Urothelium cell line (cell line): ENCODE measurements around the gene GALR2.

ENCODE experiments used
- DNase-seq: peaks from one replicate; pipeline ENCODE4 v3.0.0; 2011; ENCODE audit warnings: low spot score, mixed read lengths
- FAIRE-seq: peaks from 2 replicates; lab custom pipeline; 2011; peaks lifted over from hg19 to GRCh38; lab: Jason Lieb, UNC

GALR2 gene

GRCh38 chr17:76091526-76092286, 17.1 kb downstream of the GALR2 start:
- DNase-seq (no peak), FAIRE-seq (no peak)

- DNase-seq (no peak), FAIRE-seq (no peak)
Observed at GRCh38 chr17:76092526-76093413, 18.2 kb downstream of the GALR2 start.

- FAIRE-seq, result no peak
- no peak for DNase-seq
Observed at GRCh38 chr17:76094046-76094445, 19.5 kb downstream of the GALR2 start.

- FAIRE-seq (no peak), DNase-seq (no peak)
Observed at GRCh38 chr17:76095943-76096342, 21.4 kb downstream of the GALR2 start.

GRCh38 chr17:76097716-76098295, 23.2 kb downstream of the GALR2 start:
- DNase-seq (no peak), FAIRE-seq (no peak)

GRCh38 chr17:76102944-76103273, 28.3 kb downstream of the GALR2 start:
- no peak for DNase-seq
- no peak for FAIRE-seq

- DNase-seq, result peak; percentile 100
- peak; percentile 74 for FAIRE-seq
Observed at GRCh38 chr17:76103274-76104139, 28.9 kb downstream of the GALR2 start, which contains the start of gene EXOC7. TSS of gene EXOC7 (minus strand) at chr17:76103787. CDS start at chr17:76103692, 95 bp downstream.

- DNase-seq (no peak), FAIRE-seq (no peak)
Observed at GRCh38 chr17:76104140-76104895, 29.7 kb downstream of the GALR2 start.

- DNase-seq (no peak), FAIRE-seq (no peak)
Observed at GRCh38 chr17:76104896-76105231, 30.3 kb downstream of the GALR2 start.

- DNase-seq, result no peak
Observed at GRCh38 chr17:76106703-76107102, 32.1 kb downstream of the GALR2 start.

GRCh38 chr17:76107509-76107908, 32.9 kb downstream of the GALR2 start:
- FAIRE-seq, result no peak

More at GRCh38 chr17:76106703-76107102, 32.1 kb downstream of the GALR2 start:
- FAIRE-seq, result no peak

GRCh38 chr17:76111956-76112355, 37.4 kb downstream of the GALR2 start:
- no peak for FAIRE-seq
- no peak for DNase-seq

More at GRCh38 chr17:76107509-76107908, 32.9 kb downstream of the GALR2 start:
- DNase-seq, result no peak

GRCh38 chr17:76115138-76115754, 40.7 kb downstream of the GALR2 start:
- FAIRE-seq (no peak), DNase-seq (no peak)

GRCh38 chr17:76119409-76120371, 45.1 kb downstream of the GALR2 start:
- DNase-seq (no peak), FAIRE-seq (peak; percentile 37)

- no peak for FAIRE-seq
- DNase-seq, result no peak
Observed at GRCh38 chr17:76120658-76121008, 46.1 kb downstream of the GALR2 start.

- FAIRE-seq (no peak), DNase-seq (no peak)
Observed at GRCh38 chr17:76121932-76122430, 47.4 kb downstream of the GALR2 start.

- DNase-seq (no peak), FAIRE-seq (no peak)
Observed at GRCh38 chr17:76122431-76123190, 48.0 kb downstream of the GALR2 start.

- DNase-seq, result no peak
- FAIRE-seq, result no peak
Observed at GRCh38 chr17:76123191-76123499, 48.6 kb downstream of the GALR2 start.
